ENCODE results near the gene MEAK7.

The MEAK7 gene

GRCh38 chr16:84463221-84463620 is 41.2 kb downstream of the MEAK7 start:
- no peak for DNase-seq

DNA sequence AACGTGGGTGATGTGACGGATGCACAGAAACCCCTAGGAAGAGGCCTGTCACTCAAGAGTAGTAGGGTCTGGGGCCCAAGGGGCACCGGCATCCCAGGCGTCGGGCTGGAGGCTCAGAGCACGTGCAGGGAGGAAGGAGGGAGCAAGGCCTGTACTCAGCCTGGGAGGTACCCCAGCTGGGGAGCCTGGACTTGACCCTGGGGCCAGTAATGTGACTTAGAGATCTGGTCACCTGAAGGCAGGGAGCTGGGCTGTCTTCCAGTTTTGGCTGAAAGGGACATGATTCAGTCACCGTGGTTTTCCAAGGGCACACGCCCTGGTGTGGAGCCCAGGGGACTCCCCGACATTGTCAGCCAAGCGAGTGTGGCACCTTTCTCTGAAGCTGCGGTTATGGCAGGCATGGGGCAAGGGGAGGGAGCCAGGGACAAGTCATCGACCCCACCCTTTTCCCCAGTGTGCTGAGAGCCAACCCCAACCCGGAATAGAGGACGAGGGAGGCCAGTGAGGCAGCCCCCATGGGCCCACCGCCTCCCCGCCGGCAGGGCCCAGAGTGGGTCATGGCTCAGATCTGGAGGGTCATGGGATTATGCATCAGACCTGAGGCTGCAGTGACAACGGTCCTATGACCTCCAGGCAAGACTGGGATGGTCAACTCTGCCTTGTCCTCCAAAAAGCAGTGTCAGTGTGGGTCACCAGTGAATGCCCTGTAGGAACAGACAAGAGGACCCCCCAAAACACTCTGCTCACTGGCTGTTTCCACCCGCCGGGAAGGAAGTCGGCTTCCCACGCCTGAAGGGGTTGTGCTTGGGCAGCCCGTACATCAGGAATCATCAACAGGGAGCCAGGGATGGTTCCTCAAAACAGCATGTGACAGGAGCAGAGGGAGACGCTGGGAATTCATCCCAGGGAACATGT is 41.9 kb downstream of the MEAK7 start:
- DNase-seq = no peak

DNA sequence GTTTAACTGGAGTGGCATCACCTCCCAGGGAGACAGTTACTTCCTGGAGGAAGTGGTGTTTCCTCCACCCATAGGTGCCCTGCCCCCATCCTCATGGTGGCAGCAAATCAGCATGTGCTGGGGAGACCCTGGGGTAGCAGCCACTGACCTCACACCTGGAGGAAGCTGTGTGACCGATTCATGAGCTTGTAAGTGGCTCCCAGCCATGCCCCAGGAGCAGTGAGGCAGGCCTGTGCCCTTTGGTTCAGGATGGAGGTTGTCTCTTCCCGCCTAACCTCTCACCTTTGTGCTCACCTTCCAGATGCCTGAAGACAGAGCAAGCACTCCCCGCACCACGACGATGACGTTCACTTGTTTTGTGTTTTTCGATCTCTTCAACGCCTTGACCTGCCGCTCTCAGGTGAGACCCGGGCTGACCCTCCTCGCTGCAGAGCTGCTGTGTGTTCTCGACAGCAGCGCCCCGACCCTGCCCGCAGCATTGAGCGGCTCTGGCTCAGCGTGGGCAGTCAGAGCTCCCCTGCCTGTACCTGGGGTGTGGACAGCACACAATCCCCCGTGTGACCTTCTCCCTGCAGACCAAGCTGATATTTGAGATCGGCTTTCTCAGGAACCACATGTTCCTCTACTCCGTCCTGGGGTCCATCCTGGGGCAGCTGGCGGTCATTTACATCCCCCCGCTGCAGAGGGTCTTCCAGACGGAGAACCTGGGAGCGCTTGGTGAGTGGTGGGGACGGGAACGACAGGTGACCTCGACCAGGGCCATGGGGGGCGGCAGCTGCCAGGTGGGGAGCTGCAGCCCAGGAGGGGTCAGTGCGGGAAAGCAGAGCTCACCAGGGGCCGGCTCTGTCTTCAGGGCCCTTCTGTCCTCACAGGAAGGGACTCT is 42.8 kb downstream of the MEAK7 start:
- no peak for DNase-seq

DNA sequence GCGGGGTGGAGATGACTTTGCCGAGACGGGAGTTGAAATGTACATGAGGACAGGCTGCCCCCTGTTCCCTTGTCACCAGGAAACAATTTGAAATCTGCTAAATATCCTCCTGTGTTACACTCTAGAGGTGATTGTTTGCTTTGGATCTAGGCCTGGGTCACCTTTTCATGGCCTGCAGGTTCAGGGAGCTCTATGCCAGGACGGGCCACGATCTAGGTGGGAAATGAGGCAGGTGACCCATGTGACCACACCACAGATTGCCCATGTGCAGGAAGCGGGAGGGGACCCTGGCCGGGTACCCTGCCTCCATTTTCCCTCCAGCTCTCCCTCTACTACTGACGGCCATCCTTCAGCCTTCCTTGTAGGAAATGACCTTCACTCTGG is 43.4 kb downstream of the MEAK7 start:
- no peak for DNase-seq

- DNase-seq = no peak
These were observed 43.9 kb downstream of the MEAK7 start for GRCh38 chr16:84460406-84461028.

DNA sequence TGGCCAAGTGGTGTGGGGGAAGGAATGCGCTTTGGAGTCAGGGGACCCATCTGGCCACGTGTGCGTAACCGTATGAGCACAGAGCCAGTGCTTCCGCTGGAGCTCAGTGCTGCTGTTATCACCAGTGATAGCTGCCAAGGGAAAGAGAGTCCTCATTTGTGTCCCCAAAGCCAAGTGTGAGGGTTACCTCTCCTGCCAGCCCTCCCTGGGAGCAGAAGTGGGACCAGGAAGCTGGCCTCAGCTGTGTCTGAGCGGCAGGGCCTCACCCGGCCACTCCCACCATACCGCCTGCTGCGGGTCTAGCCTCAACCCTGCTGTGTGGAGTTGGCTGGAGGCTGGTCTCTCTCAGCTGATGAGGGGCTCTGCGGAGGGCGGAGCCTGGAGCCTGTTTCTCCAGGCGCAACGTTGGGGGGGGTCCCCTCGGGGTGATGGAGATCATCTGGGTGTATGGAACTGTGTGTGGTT is 44.5 kb downstream of the MEAK7 start:
- no peak for DNase-seq

DNA sequence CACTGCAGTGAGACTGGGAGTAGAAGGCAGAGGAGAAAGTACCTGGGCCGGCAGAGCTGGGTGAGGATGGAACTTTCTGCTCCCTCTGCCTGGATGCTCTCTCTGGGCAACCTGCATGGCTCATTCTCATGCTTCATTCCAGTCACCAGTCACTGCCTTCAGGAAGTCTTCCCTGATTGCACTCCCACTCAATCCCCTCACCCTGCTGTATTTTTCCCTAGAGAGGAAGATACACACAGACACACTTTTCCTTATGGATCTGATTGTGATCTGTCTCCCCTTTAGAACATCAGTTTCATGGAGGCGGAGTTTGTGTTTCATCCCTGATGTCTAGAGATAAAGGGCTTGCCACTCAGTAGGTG is 44.9 kb downstream of the MEAK7 start:
- DNase-seq = no peak

- no peak for DNase-seq
These were observed 45.6 kb downstream of the MEAK7 start for GRCh38 chr16:84458606-84459532.

GRCh38 chr16:84455031-84455430 is 49.4 kb downstream of the MEAK7 start:
- no peak for DNase-seq

All from T-helper 9 cell (primary cell).